Pons (tissue), 1 donor: ENCODE results near the gene PACS1.
"Not testable (repeated sequence)": the region's sequence is repeated elsewhere in the genome, so short reads cannot be mapped to it uniquely, and the experiment has no call there.

Source experiments
- DNase-seq: peaks from one replicate; pipeline ENCODE4 v3.0.0-alpha.2; 2016; ENCODE audit warnings: low spot score

PACS1 gene

GRCh38 chr11:66226101-66226500 lies 156.0 kb downstream of the PACS1 start:
- DNase-seq, result no peak

GRCh38 chr11:66227700-66228099 lies 157.6 kb downstream of the PACS1 start:
- no peak for DNase-seq

- DNase-seq, result no peak
Measured at GRCh38 chr11:66228521-66228920, 158.4 kb downstream of the PACS1 start.

GRCh38 chr11:66230156-66230555 lies 160.1 kb downstream of the PACS1 start:
- no peak for DNase-seq

GRCh38 chr11:66230978-66231377 lies 160.9 kb downstream of the PACS1 start:
- DNase-seq, result no peak

- no peak for DNase-seq
Measured at GRCh38 chr11:66231561-66231960, 161.5 kb downstream of the PACS1 start.

GRCh38 chr11:66232769-66233168 lies 162.7 kb downstream of the PACS1 start:
- DNase-seq, result no peak

GRCh38 chr11:66233301-66233700 lies 163.2 kb downstream of the PACS1 start:
- no peak for DNase-seq

- DNase-seq, result no peak
Measured at GRCh38 chr11:66235141-66235540, 165.1 kb downstream of the PACS1 start.

- DNase-seq, result no peak
Measured at GRCh38 chr11:66237867-66238266, 167.8 kb downstream of the PACS1 start.

GRCh38 chr11:66238786-66239413 lies 168.8 kb downstream of the PACS1 start:
- DNase-seq, result no peak

GRCh38 chr11:66239511-66239910 lies 169.4 kb downstream of the PACS1 start:
- DNase-seq, result no peak

- DNase-seq, result no peak
Measured at GRCh38 chr11:66239998-66240780, 170.1 kb downstream of the PACS1 start.

- no peak for DNase-seq
Measured at GRCh38 chr11:66240781-66241136, 170.7 kb downstream of the PACS1 start.

GRCh38 chr11:66242095-66242765 lies 172.2 kb downstream of the PACS1 start:
- no peak for DNase-seq

- no peak for DNase-seq
Measured at GRCh38 chr11:66243782-66244535, 173.9 kb downstream of the PACS1 start.

GRCh38 chr11:66247295-66247694 lies 177.2 kb downstream of the PACS1 start:
- no peak for DNase-seq

- DNase-seq, result no peak
Measured at GRCh38 chr11:66247801-66248200, 177.7 kb downstream of the PACS1 start.

GRCh38 chr11:66248903-66249302 lies 178.8 kb downstream of the PACS1 start:
- DNase-seq, result no peak

- DNase-seq, result no peak
Measured at GRCh38 chr11:66251809-66252208, 181.7 kb downstream of the PACS1 start.

GRCh38 chr11:66253081-66253480 lies 183.0 kb downstream of the PACS1 start:
- not testable (repeated sequence) for DNase-seq

GRCh38 chr11:66258473-66258893 lies 188.4 kb downstream of the PACS1 start:
- no peak for DNase-seq
